GM18867 (cell line): ENCODE results near the gene CHM.
"Not testable (repeated sequence)": the region's sequence is repeated elsewhere in the genome, so short reads cannot be mapped to it uniquely, and the experiment has no call there.

Experiments used
- ATAC-seq: cut with Tn5 transposase; IDR thresholded peaks from one replicate; pipeline ENCODE4 v1.9.1; 2021; ENCODE audit warnings: mild to moderate bottlenecking, moderate library complexity; ENCODE audit not compliant: unreplicated experiment

Gene CHM

GRCh38 chrX:85922821-85923220, 124.5 kb downstream of the CHM start:
- no peak for ATAC-seq

- ATAC-seq, result not testable (repeated sequence)
Observed at GRCh38 chrX:85916656-85917280, 130.6 kb downstream of the CHM start.

GRCh38 chrX:85914431-85914830, 132.9 kb downstream of the CHM start:
- ATAC-seq, result no peak

- no peak for ATAC-seq
Observed at GRCh38 chrX:85907316-85907715, 140.0 kb downstream of the CHM start.

GRCh38 chrX:85906399-85906798, 141.0 kb downstream of the CHM start:
- no peak for ATAC-seq

- no peak for ATAC-seq
Observed at GRCh38 chrX:85905851-85906250, 141.5 kb downstream of the CHM start.

- ATAC-seq, result no peak
Observed at GRCh38 chrX:85903692-85904471, 143.5 kb downstream of the CHM start.

- no peak for ATAC-seq
Observed at GRCh38 chrX:85897362-85898126, 149.8 kb downstream of the CHM start.

GRCh38 chrX:85882601-85883000, 164.8 kb downstream of the CHM start:
- no peak for ATAC-seq

- peak; percentile 85 for ATAC-seq
Observed at GRCh38 chrX:85870585-85870984, 176.8 kb downstream of the CHM start.

GRCh38 chrX:85865324-85865723, 182.0 kb downstream of the CHM start:
- ATAC-seq, result no peak

- no peak for ATAC-seq
Observed at GRCh38 chrX:85859426-85859825, 187.9 kb downstream of the CHM start.

- peak; percentile 76 for ATAC-seq
Observed at GRCh38 chrX:85851418-85851817, 195.9 kb downstream of the CHM start.

- no peak for ATAC-seq
Observed at GRCh38 chrX:85836868-85837267, 210.5 kb downstream of the CHM start.

GRCh38 chrX:85828771-85829170, 218.6 kb downstream of the CHM start:
- ATAC-seq, result no peak

GRCh38 chrX:85815203-85815751, 232.1 kb downstream of the CHM start:
- ATAC-seq, result no peak
